ENCODE measurements around the gene VWA7.

GRCh38 chr6:31723980-31724691 lies 53.0 kb downstream of the VWA7 start:
- TF ChIP-seq CTCF (IDR thresholded peaks at IDR 0.05) (no peak), POLR2A (IDR thresholded peaks at IDR 0.05) (no peak)
